Measurements from ENCODE around the gene ZNF451. TPM values are rescaled to one million over a fixed set of nuclear protein-coding genes. Genes with fewer than 3 reads are reported as not detected.

The ZNF451 gene
- total and polyA plus RNA-seq, 2 experiments from 2014 or later: 15.8 to 63.4 TPM

DNA sequence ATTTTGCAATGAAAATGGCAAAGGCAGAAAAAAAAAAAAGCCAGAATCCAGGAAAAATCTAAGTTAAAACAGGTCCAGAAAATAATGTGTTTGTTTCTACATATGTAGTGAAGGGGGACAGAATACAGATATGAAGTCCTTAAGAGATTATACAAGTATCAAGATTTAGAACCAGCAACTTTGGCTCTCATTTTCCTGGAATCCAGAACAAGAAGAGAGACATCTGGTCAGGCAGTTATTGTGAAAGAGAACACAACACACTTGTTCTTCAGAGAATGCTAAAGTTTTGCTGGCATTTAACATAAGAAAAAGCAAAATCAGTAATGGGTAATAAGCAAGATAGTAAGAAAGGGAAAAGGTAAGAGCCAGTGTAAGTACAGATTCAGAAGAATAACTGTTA is 103.2 kb downstream of the ZNF451 start:
- H4K20me1 ChIP-seq (ENCODE audit: insufficient read depth, poor library complexity, severe bottlenecking): no peaks in the 10 kb centered on the region
- H3K36me3 ChIP-seq (replicated peaks; ENCODE audit: insufficient read depth, low read depth): no peaks in the 10 kb centered on the region
- no peak overlapping the region for H2AFZ ChIP-seq
- no peaks in the 10 kb centered on the region for H3K4me1 ChIP-seq (ENCODE audit: insufficient read depth)
- H3K27ac ChIP-seq: peak overlapping the region; percentile 49
- H3K4me2 ChIP-seq: no peak overlapping the region
- no peaks in the 10 kb centered on the region for H3K9me2 ChIP-seq (replicated peaks; ENCODE audit: insufficient read depth)
- TF ChIP-seq EZH2phosphoT487 (IDR thresholded peaks at IDR 0.05; ENCODE audit: low read depth, severe bottlenecking, unreplicated experiment) (no peak), EZH2 (IDR thresholded peaks at IDR 0.05; ENCODE audit: borderline replicate concordance) (no peak)
- TF ChIP-seq, protein P1, sequence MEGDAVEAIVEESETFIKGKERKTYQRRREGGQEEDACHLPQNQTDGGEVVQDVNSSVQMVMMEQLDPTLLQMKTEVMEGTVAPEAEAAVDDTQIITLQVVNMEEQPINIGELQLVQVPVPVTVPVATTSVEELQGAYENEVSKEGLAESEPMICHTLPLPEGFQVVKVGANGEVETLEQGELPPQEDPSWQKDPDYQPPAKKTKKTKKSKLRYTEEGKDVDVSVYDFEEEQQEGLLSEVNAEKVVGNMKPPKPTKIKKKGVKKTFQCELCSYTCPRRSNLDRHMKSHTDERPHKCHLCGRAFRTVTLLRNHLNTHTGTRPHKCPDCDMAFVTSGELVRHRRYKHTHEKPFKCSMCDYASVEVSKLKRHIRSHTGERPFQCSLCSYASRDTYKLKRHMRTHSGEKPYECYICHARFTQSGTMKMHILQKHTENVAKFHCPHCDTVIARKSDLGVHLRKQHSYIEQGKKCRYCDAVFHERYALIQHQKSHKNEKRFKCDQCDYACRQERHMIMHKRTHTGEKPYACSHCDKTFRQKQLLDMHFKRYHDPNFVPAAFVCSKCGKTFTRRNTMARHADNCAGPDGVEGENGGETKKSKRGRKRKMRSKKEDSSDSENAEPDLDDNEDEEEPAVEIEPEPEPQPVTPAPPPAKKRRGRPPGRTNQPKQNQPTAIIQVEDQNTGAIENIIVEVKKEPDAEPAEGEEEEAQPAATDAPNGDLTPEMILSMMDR (IDR thresholded peaks at IDR 0.05; ENCODE audit: poor library complexity): no peak
- no peaks in the 10 kb centered on the region for H3K27me3 ChIP-seq
- H3K4me3 ChIP-seq: no peak overlapping the region
- H3K9me3 ChIP-seq (ENCODE audit: low read depth): no peaks in the 10 kb centered on the region
- H3K79me2 ChIP-seq: peaks cover 7% of the 10 kb centered on the region
- DNase-seq (ENCODE audit: low spot score): no peak

DNA sequence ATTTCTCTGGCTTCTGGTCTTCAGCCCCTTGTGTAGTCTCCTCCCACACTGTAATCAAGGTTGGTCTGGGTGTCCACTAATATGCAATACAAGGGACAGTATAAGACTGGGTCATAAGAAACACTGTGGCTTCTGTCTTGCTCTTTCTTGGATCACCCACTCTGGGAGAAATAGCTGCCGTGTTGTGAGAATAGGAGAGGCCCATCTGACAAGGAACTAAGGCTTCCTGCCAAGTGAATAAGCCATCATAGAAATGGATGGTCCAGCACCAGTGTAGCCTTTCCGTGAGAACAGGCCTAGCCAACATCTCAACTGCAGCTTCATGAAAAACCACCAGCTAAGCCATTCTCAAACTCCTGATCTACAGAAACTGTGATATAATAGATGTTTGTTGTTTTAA is 105.5 kb downstream of the ZNF451 start:
- Histone ChIP-seq H3K4me3 (no peak overlapping the region), H3K79me2 (peaks cover 16% of the 10 kb centered on the region), H4K20me1 (ENCODE audit: insufficient read depth, poor library complexity, severe bottlenecking) (no peaks in the 10 kb centered on the region), H2AFZ (no peak overlapping the region), H3K9me3 (ENCODE audit: low read depth) (no peaks in the 10 kb centered on the region), H3K9me2 (replicated peaks; ENCODE audit: insufficient read depth) (no peaks in the 10 kb centered on the region), H3K36me3 (replicated peaks; ENCODE audit: insufficient read depth, low read depth) (no peaks in the 10 kb centered on the region), H3K27ac (no peak overlapping the region), H3K27me3 (no peaks in the 10 kb centered on the region), H3K4me2 (no peak overlapping the region), H3K4me1 (ENCODE audit: insufficient read depth) (no peaks in the 10 kb centered on the region)
- 83% methylated on average over 2 of the region's 2 CpGs for WGBS (ENCODE audit: low lambda C conversion rate, missing lambda C conversion rate)
- TF ChIP-seq EZH2 (IDR thresholded peaks at IDR 0.05; ENCODE audit: borderline replicate concordance): no peak
- TF ChIP-seq EZH2phosphoT487 (IDR thresholded peaks at IDR 0.05; ENCODE audit: low read depth, severe bottlenecking, unreplicated experiment): no peak
- TF ChIP-seq, protein P1 (IDR thresholded peaks at IDR 0.05; ENCODE audit: poor library complexity): no peak
- DNase-seq (ENCODE audit: low spot score): no peak

DNA sequence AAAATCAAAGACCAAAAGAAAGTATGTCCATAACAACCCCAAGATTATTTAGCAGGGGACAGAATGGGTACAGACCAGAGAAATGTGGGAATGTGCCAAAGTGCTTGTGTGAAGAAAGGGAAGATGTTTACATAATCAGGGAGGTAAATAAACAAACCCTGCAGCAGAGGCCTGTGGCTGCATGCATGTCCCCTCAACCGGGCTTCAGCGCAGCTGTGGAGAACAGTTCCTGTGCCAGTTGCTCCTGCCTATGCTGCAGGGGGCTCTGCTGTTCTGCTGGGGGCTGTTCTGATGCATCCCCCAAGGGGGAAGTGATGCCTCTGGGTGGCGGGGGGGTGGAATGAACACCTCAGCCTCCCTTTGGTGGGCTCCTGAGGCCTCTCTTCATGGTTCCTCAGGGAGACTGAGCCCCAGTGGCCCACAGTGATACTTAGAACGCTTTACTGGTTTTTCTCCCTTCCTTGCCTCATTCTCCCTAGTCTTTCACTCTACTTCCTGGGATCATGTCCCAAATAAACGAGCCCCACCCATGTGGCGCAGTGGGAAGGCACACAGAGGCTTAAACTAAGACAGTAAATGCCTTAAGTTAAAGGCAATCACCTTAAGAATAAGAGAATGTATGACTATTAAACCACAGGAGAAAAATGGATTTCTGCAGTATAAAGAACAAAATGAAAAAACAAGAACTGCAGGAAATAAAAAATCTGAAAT is 109.1 kb downstream of the ZNF451 start:
- no peak overlapping the region for H3K4me2 ChIP-seq
- H3K79me2 ChIP-seq: peaks cover 34% of the 10 kb centered on the region
- 69% methylated on average over 5 of the region's 6 CpGs for WGBS (ENCODE audit: low lambda C conversion rate, missing lambda C conversion rate)
- H3K27ac ChIP-seq: no peak overlapping the region
- no peaks in the 10 kb centered on the region for H3K36me3 ChIP-seq (replicated peaks; ENCODE audit: insufficient read depth, low read depth)
- no peak for DNase-seq (ENCODE audit: low spot score)
- H3K27me3 ChIP-seq: no peaks in the 10 kb centered on the region
- H3K4me3 ChIP-seq: no peak overlapping the region
- H2AFZ ChIP-seq: no peak overlapping the region
- H3K9me2 ChIP-seq (replicated peaks; ENCODE audit: insufficient read depth): no peaks in the 10 kb centered on the region
- no peaks in the 10 kb centered on the region for H4K20me1 ChIP-seq (ENCODE audit: insufficient read depth, poor library complexity, severe bottlenecking)
- H3K9me3 ChIP-seq (ENCODE audit: low read depth): no peaks in the 10 kb centered on the region
- TF ChIP-seq EZH2 (IDR thresholded peaks at IDR 0.05; ENCODE audit: borderline replicate concordance): no peak
- TF ChIP-seq, protein P1 (IDR thresholded peaks at IDR 0.05; ENCODE audit: poor library complexity): no peak
- no peak for TF ChIP-seq EZH2phosphoT487 (IDR thresholded peaks at IDR 0.05; ENCODE audit: low read depth, severe bottlenecking, unreplicated experiment)
- no peaks in the 10 kb centered on the region for H3K4me1 ChIP-seq (ENCODE audit: insufficient read depth)

Data from hepatocyte (in vitro differentiated cells).